Kidney (tissue), 14 donors: ENCODE results near the gene HUS1B. TPM values are rescaled to one million over a fixed set of nuclear protein-coding genes. Genes with fewer than 3 reads are reported as not detected.

Source experiments
- DNase-seq, 5 donors: peaks; one replicate each; pipeline ENCODE4 v3.0.0-alpha.2; 2013 to 2020
- FAIRE-seq: peaks from 2 replicates; lab custom pipeline; 2012; peaks lifted over from hg19 to GRCh38; lab: Jason Lieb, UNC
- H3K27ac ChIP-seq, 2 donors: one replicate each; pipeline ENCODE4 v1.7.0; 2013; ENCODE audit warnings: low read depth in 2 of 2, low read length in 2 of 2, inconsistent platforms in 1 of 2
- H3K27me3 ChIP-seq: one replicate; pipeline ENCODE4 v1.7.1; 2013; ENCODE audit warnings: low read length, inconsistent platforms; ENCODE audit not compliant: control insufficient read depth, insufficient read depth
- H3K36me3 ChIP-seq, 3 donors: one replicate each; pipeline versions ENCODE4 v1.7.0 to v1.7.1; 2013; ENCODE audit warnings: low read length in 3 of 3, control low read depth in 1 of 3, inconsistent platforms in 1 of 3; ENCODE audit not compliant: insufficient read depth in 3 of 3, control insufficient read depth in 2 of 3
- H3K4me1 ChIP-seq, 3 donors: one replicate each; pipeline versions ENCODE4 v1.7.0 to v1.7.1; 2013; ENCODE audit warnings: low read length in 3 of 3, inconsistent platforms in 1 of 3, low read depth in 1 of 3; ENCODE audit not compliant: control insufficient read depth in 2 of 3, insufficient read depth in 2 of 3
- H3K4me3 ChIP-seq, 3 donors: one replicate each; pipeline versions ENCODE4 v1.7.0 to v1.8.1; 2013; ENCODE audit warnings: low read length in 3 of 3, control low read depth in 1 of 3, inconsistent platforms in 1 of 3
- H3K9ac ChIP-seq, 3 donors: one replicate each; pipeline versions ENCODE4 v1.7.0 to v1.7.1; 2013; ENCODE audit warnings: low read length in 3 of 3, control low read depth in 1 of 3, inconsistent platforms in 1 of 3
- H3K9me3 ChIP-seq, 3 donors: one replicate each; pipeline versions ENCODE4 v1.7.0 to v1.7.1; 2013; ENCODE audit warnings: low read length in 3 of 3, control low read depth in 1 of 3, inconsistent platforms in 1 of 3; ENCODE audit not compliant: control insufficient read depth in 2 of 3, insufficient read depth in 1 of 3
- CTCF ChIP-seq: IDR thresholded peaks from 3 replicates; pipeline ENCODE4 v1.5.1; 2012; ENCODE audit warnings: mild to moderate bottlenecking, moderate library complexity, borderline replicate concordance; ENCODE audit not compliant: insufficient read depth; ENCODE audit errors: extremely low read depth
- intact Hi-C: fragments of 100-400 bp; cut with DNase I; formaldehyde crosslinking; loops from one replicate; pipeline ENCODE4 v1.11.1; 2022
- polyA plus RNA-seq: library from polyadenylated mRNA; stranded (reverse); fragments of 350-450 nt; fragmentation: Illumina TruSeq; extraction: RNeasy Lipid Tissue Mini Kit (QIAGEN cat#74804); gene quantifications from one replicate; pipeline ENCODE4 v1.2.3, GENCODE V29; 2014; ENCODE audit warnings: low read depth, low replicate concordance; ENCODE audit not compliant: insufficient read depth
- total RNA-seq: library from RNA; stranded (reverse); fragmentation: NEBNext Ultra II Directional; extraction: Animal tissue kit (Norgen Biotek cat#: 25700); gene quantifications from one replicate; pipeline ENCODE4 v1.2.1, GENCODE V29; 2021
- donor health status: control.
- donor health status: control.
- donor health status: control.
- donor health status: control.
- donor health status: control.
- donor health status: DM: yes; HTN: yes; CAD: no.
- donor health status: Normal renal cell carcinoma (clear cell type).

Gene HUS1B
- total and polyA plus RNA-seq, 2 donors from 2014 or later: 1.2 TPM; not detected in 1

GRCh38 chr6:654136-654535 is 2.8 kb downstream of the HUS1B start:
- Histone ChIP-seq H3K4me3 (no peak overlapping the region), H3K36me3 (no peaks in the 10 kb centered on the region), H3K4me1 (no peaks in the 10 kb centered on the region), H3K27ac (no peak overlapping the region), H3K9ac (no peak overlapping the region), H3K27me3 (no peaks in the 10 kb centered on the region), H3K9me3 (peaks cover 0 to 10% (median 0%) of the 10 kb centered on the region in 3 donors)
- FAIRE-seq: no peak
- intact Hi-C loops: no loop called here
- DNase-seq: no peak
- no peak for TF ChIP-seq CTCF

- Histone ChIP-seq H3K9ac (no peak overlapping the region), H3K4me1 (no peaks in the 10 kb centered on the region), H3K4me3 (no peak overlapping the region), H3K36me3 (no peaks in the 10 kb centered on the region), H3K9me3 (peaks cover 0 to 10% (median 0%) of the 10 kb centered on the region in 3 donors), H3K27ac (no peak overlapping the region), H3K27me3 (no peaks in the 10 kb centered on the region)
- intact Hi-C loops: no loop called here
- TF ChIP-seq CTCF: no peak
- DNase-seq: no peak
- no peak for FAIRE-seq
Observed at GRCh38 chr6:652865-653264, 4.0 kb downstream of the HUS1B start.

GRCh38 chr6:650098-650497 is 6.8 kb downstream of the HUS1B start:
- Histone ChIP-seq H3K9me3 (peaks cover 0 to 10% (median 0%) of the 10 kb centered on the region in 3 donors), H3K9ac (no peak overlapping the region), H3K36me3 (no peaks in the 10 kb centered on the region), H3K4me1 (no peaks in the 10 kb centered on the region), H3K27me3 (no peaks in the 10 kb centered on the region), H3K4me3 (no peak overlapping the region), H3K27ac (no peak overlapping the region)
- FAIRE-seq (no peak), DNase-seq (no peak)
- no peak for TF ChIP-seq CTCF
- intact Hi-C loops: no loop called here

- no peak for TF ChIP-seq CTCF
- no peaks in the 10 kb centered on the region for H3K27me3 ChIP-seq
- H3K9ac ChIP-seq: no peak overlapping the region
- DNase-seq: no peak
- H3K27ac ChIP-seq: no peak overlapping the region
- H3K9me3 ChIP-seq: no peaks in the 10 kb centered on the region
- H3K4me3 ChIP-seq: no peak overlapping the region
- H3K36me3 ChIP-seq: no peaks in the 10 kb centered on the region
- no peaks in the 10 kb centered on the region for H3K4me1 ChIP-seq
- FAIRE-seq: no peak
- intact Hi-C loops: no loop called here
Observed at GRCh38 chr6:642805-643204, 14.1 kb downstream of the HUS1B start.
